ENCODE results near the gene RAPGEF6.

DNA sequence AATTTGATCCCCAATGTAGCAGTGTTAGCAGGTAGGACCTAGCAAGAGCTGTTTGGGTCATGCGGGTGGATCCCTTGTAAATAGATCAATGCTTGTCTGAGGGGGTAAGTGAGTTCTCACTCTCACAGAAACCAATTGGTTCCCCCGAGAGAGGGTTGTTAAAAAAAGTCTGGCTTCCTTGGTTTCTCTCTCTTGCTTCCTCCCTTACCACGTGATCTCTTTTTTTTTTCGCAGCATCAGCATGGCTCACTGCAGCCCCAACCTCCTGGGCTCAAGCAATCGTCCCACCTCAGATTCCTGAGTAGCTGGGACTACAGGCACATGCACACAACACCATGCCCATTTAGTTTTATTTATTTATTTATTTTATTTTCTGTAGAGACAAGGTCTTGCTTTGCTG lies 26.4 kb downstream of the RAPGEF6 start:
- no peak for TF ChIP-seq EZH2phosphoT487 (IDR thresholded peaks at IDR 0.05; ENCODE audit: insufficient read depth, low read depth)
- no peak for TF ChIP-seq EZH2 (IDR thresholded peaks at IDR 0.05; ENCODE audit: insufficient read depth, poor library complexity, severe bottlenecking)

Measured in GM23248 (cell line).